Adrenal gland (tissue), 12 donors: ENCODE measurements around the gene BRINP2. TPM values are rescaled to one million over a fixed set of nuclear protein-coding genes. Genes with fewer than 3 reads are reported as not detected.
"Not testable (repeated sequence)": the region's sequence is repeated elsewhere in the genome, so short reads cannot be mapped to it uniquely, and the experiment has no call there.

Source experiments
- DNase-seq, 7 donors: peaks; one replicate each; pipeline ENCODE4 v3.0.0-alpha.2; 2019 to 2020
- H3K27ac ChIP-seq, 5 donors: fragments of 200-600 bp; sonication (generic) in 4 of 5; 1 replicate in 3 of 5; 2 replicates in 2 of 5; pipeline versions ENCODE4 v1.5.1 to v1.8.0; 2016 to 2020; ENCODE audit warnings: mild to moderate bottlenecking in 1 of 5
- H3K27me3 ChIP-seq: fragments of 200-600 bp; 2 replicates; pipeline ENCODE4 v1.8.0; 2021
- H3K36me3 ChIP-seq, 2 donors: fragments of 200-600 bp; replicated peaks in 1 of 2; 1 replicate in 1 of 2; 2 replicates in 1 of 2; pipeline versions ENCODE4 v1.5.1 to v1.8.0; 2018 to 2022
- H3K4me1 ChIP-seq, 2 donors: fragments of 200-600 bp; replicated peaks in 1 of 2; 1 replicate in 1 of 2; 2 replicates in 1 of 2; pipeline versions ENCODE4 v1.5.1 to v1.8.0; 2018 to 2021
- H3K4me3 ChIP-seq, 4 donors: fragments of 200-600 bp; sonication (generic) in 3 of 4; one replicate each; pipeline ENCODE4 v1.5.1; 2016 to 2018
- H3K9me3 ChIP-seq, 3 donors: fragments of 200-600 bp; sonication (generic) in 1 of 3; replicated peaks in 1 of 3; 1 replicate in 2 of 3; 2 replicates in 1 of 3; pipeline versions ENCODE4 v1.5.1 to v1.8.0; 2016 to 2021
- POLR2A ChIP-seq, 2 donors: fragments of 450-650 bp; IDR thresholded peaks; one replicate each; pipeline ENCODE4 v1.6.1; 2017; ENCODE audit warnings: antibody characterized with exemption in 2 of 2, mild to moderate bottlenecking in 2 of 2, moderate library complexity in 1 of 2
- WGBS, 4 donors: extraction: QIAGEN DNeasy Blood & Tissue Kit in 2 of 4; methylation state at CpG; one replicate each; pipeline versions ENCODE4 v1.1.5 to v1.1.7; 2013 to 2017; 5-methylcytosine and 5-hydroxymethylcytosine counted together
- intact Hi-C, 2 donors: fragments of 100-400 bp; cut with DNase I; formaldehyde crosslinking; loops; one replicate each; pipeline versions ENCODE4 v1.14.1 to v1.15.0; 2022 to 2023
- polyA plus RNA-seq, 3 donors: library from polyadenylated mRNA; stranded (reverse); fragments of 200-250 nt in 2 of 3; fragments of 350-450 nt in 1 of 3; fragmentation: Illumina TruSeq in 1 of 3; extraction: RNeasy Lipid Tissue Mini Kit (QIAGEN cat#74804) in 1 of 3; gene quantifications; one replicate each; pipeline ENCODE4 v1.2.3, GENCODE V29; 2013 to 2014
- total RNA-seq, 9 donors: library from RNA; depleted of rRNA in 4 of 9; stranded (reverse); fragments of >200 nt in 4 of 9; fragments of 120-200 nt in 1 of 9; fragmentation: NEBNext Ultra II Directional in 1 of 9; extraction: Animal tissue kit (Norgen Biotek cat#: 25700) in 1 of 9; gene quantifications; one replicate each; pipeline versions ENCODE4 v1.1.0 to v1.2.4, GENCODE V29; 2013 to 2023
- TF ChIP-seq, protein P1 (sequence below), 6 experiments: fragments of 450-650 bp in 4 of 6; fragments of 200-600 bp in 2 of 6; sonication (generic) in 1 of 6; IDR thresholded peaks; 1 replicate in 5 of 6; 2 replicates in 1 of 6; pipeline versions ENCODE4 v1.5.1 to v1.8.0; 2016 to 2021; ENCODE audit warnings: antibody characterized with exemption in 6 of 6, mild to moderate bottlenecking in 2 of 6, moderate library complexity in 1 of 6
- donor health status: healthy with polysubstance abuse.
- donor health status: Bipolar disorder and iron deficiency.
- donor health status: DM: yes; HTN: yes; CAD: no.
- donor health status: DM: no; HTN: no; CAD: no.
- donor health status: DM: no; HTN: no; CAD: no.
- donor health status: DM: yes; HTN: yes; CAD: no.

Gene BRINP2
- total and polyA plus RNA-seq, 12 donors, result 5.6 to 28.2 (median 16.5) TPM

DNA sequence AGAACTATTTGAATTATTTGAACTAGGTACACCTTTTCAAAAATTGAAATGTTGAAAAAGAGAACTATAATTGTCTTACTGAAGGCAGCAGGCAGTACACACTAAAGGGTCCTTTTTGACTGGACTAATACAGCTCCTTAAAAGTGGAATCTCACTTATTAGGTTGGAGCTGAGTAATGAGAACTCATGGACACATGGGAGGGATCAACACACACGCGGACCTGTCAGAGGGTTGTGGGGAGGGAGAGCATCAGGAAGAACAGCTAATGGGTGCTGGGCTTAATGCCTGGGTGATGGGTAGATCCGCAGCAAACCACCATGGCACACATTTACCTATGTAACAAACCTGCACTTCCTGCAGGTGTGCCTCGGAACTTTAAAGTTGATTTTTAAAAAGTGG lies 145.0 kb downstream of the BRINP2 start:
- no peaks in the 10 kb centered on the region for H3K9me3 ChIP-seq
- no peak for DNase-seq
- no peaks in the 10 kb centered on the region for H3K4me1 ChIP-seq
- TF ChIP-seq, protein P1, sequence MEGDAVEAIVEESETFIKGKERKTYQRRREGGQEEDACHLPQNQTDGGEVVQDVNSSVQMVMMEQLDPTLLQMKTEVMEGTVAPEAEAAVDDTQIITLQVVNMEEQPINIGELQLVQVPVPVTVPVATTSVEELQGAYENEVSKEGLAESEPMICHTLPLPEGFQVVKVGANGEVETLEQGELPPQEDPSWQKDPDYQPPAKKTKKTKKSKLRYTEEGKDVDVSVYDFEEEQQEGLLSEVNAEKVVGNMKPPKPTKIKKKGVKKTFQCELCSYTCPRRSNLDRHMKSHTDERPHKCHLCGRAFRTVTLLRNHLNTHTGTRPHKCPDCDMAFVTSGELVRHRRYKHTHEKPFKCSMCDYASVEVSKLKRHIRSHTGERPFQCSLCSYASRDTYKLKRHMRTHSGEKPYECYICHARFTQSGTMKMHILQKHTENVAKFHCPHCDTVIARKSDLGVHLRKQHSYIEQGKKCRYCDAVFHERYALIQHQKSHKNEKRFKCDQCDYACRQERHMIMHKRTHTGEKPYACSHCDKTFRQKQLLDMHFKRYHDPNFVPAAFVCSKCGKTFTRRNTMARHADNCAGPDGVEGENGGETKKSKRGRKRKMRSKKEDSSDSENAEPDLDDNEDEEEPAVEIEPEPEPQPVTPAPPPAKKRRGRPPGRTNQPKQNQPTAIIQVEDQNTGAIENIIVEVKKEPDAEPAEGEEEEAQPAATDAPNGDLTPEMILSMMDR (IDR thresholded peaks at IDR 0.05), result no peak
- TF ChIP-seq POLR2A (IDR thresholded peaks at IDR 0.05), result no peak
- no peaks in the 10 kb centered on the region for H3K36me3 ChIP-seq
- intact Hi-C loops, result no loop called here
- no peak overlapping the region for H3K4me3 ChIP-seq
- WGBS, 4 donors, result 76 to 89% (median 82%) methylated on average over 4 of the region's 4 CpGs
- no peak overlapping the region for H3K27ac ChIP-seq
- peaks cover 3% of the 10 kb centered on the region for H3K27me3 ChIP-seq

DNA sequence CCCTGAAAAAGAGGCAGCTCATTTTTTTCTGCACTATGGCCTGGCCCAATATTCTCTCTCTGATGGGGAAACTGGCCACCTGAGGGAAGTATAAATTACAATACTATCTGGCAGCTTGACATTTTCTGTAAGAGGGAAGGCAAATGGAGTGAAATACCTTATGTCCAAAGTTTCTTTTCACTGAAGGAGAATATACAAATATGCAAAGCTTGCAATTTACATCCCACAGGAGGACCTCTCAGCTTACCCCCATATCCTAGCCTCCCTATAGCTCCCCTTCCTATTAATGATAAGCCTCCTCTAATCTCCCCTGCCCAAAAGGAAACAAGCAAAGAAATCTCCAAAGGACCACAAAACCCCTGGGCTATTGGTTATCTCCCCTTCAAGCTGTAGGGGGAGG lies 150.7 kb downstream of the BRINP2 start:
- H3K27ac ChIP-seq, H3K4me1 ChIP-seq, intact Hi-C loops, H3K9me3 ChIP-seq, H3K27me3 ChIP-seq, DNase-seq, H3K36me3 ChIP-seq, H3K4me3 ChIP-seq: not testable (repeated sequence)

DNA sequence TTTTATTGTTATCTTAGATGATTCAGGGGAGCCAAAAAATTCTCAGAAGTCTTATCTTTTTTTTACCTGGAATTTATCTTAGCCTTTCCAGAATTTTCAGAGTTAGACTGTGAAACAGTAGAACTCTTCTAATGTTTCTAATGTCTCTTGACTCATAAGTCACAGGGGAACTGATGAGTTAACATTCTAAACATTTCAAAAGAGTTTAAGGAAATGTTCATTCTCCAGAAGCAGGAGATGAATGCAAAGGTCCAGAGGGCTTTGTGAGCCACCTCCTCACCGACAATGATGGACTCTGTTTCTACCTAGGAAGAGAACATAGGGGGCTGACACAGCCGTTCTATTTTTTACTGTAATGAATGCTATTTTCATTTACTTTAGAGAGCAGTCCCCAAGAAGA lies 157.5 kb downstream of the BRINP2 start:
- WGBS, 4 donors, result 54 to 78% (median 60%) methylated on average over 2 of the region's 2 CpGs
- H3K36me3 ChIP-seq, result no peaks in the 10 kb centered on the region
- intact Hi-C loops, result no loop called here
- no peaks in the 10 kb centered on the region for H3K27me3 ChIP-seq
- H3K9me3 ChIP-seq, result no peaks in the 10 kb centered on the region
- DNase-seq, result no peak
- TF ChIP-seq POLR2A (IDR thresholded peaks at IDR 0.05), result no peak
- TF ChIP-seq, protein P1 (IDR thresholded peaks at IDR 0.05), result no peak
- H3K4me3 ChIP-seq, result no peak overlapping the region
- no peak overlapping the region for H3K27ac ChIP-seq
- no peaks in the 10 kb centered on the region for H3K4me1 ChIP-seq

DNA sequence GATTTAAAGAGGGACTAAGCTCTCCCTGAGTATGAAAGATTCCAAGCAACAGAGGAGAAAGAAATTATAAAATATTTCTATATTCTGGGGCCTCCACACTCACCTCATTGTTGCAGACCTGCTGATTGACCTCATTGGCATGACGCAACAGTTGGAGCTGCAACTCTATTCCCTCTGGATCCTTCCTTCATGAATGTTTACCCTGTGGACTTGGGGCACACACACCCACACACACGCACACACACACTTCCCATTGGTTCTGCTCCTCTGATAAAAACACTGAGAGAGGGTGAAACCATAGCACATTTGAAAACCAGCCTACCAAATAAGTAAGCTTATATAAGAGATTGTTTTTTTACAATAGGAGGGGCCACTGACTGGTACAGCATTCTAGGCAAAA lies 159.1 kb downstream of the BRINP2 start:
- intact Hi-C loops, result no loop called here

More for the DNA sequence above, 159.1 kb downstream of the BRINP2 start:
- H3K36me3 ChIP-seq, result no peaks in the 10 kb centered on the region
- H3K4me1 ChIP-seq, result no peaks in the 10 kb centered on the region
- H3K27ac ChIP-seq, result no peak overlapping the region
- no peaks in the 10 kb centered on the region for H3K27me3 ChIP-seq
- no peaks in the 10 kb centered on the region for H3K9me3 ChIP-seq
- no peak for DNase-seq
- 87 to 92% (median 90%) methylated on average over 2 of the region's 2 CpGs for WGBS, 4 donors
- TF ChIP-seq POLR2A (IDR thresholded peaks at IDR 0.05), result no peak
- TF ChIP-seq, protein P1 (IDR thresholded peaks at IDR 0.05), result no peak
- no peak overlapping the region for H3K4me3 ChIP-seq

Other genes starting within 250 kb of the BRINP2 start
- 10 to 100 TPM; 29.1 to 58.6 (median 48.1) TPM for gene ASTN1, start 6.2 kb upstream of the BRINP2 start, total RNA-seq
- 10 to 100 TPM in 1 of 3 donors, 1 to 10 TPM in 2; 7.7 to 12.5 (median 8.5) TPM for gene ASTN1, start 6.2 kb upstream of the BRINP2 start, polyA plus RNA-seq